Breast epithelium (tissue), 4 donors: ENCODE results near the gene GNB5. TPM values are rescaled to one million over a fixed set of nuclear protein-coding genes. Genes with fewer than 3 reads are reported as not detected.

Source experiments
- DNase-seq, 2 donors: peaks; one replicate each; pipeline ENCODE4 v3.0.0-alpha.2; 2019; ENCODE audit warnings: low spot score in 2 of 2
- H3K27ac ChIP-seq, 2 donors: fragments of 200-600 bp; sonication (generic) in 1 of 2; one replicate each; pipeline ENCODE4 v1.5.1; 2016 to 2019; ENCODE audit warnings: mild to moderate bottlenecking in 1 of 2
- H3K27me3 ChIP-seq, 2 donors: fragments of 200-600 bp; sonication (generic) in 1 of 2; one replicate each; pipeline versions ENCODE4 v1.5.1 to v1.6.0; 2017 to 2019; ENCODE audit warnings: control low read depth in 1 of 2, mild to moderate bottlenecking in 1 of 2
- H3K36me3 ChIP-seq: fragments of 200-600 bp; one replicate; pipeline ENCODE4 v1.5.1; 2019
- H3K4me1 ChIP-seq, 2 donors: fragments of 200-600 bp; sonication (generic); one replicate each; pipeline ENCODE4 v1.5.1; 2016 to 2019; ENCODE audit warnings: control low read depth in 1 of 2
- H3K4me3 ChIP-seq, 3 donors: fragments of 200-600 bp; sonication (generic); 1 replicate in 2 of 3; 2 replicates in 1 of 3; pipeline ENCODE4 v1.5.1; 2016 to 2019; ENCODE audit warnings: mild to moderate bottlenecking in 3 of 3, moderate library complexity in 2 of 3
- H3K9me3 ChIP-seq, 2 donors: fragments of 200-600 bp; sonication (generic) in 1 of 2; one replicate each; pipeline ENCODE4 v1.5.1; 2016 to 2019; ENCODE audit warnings: control low read depth in 1 of 2
- POLR2A ChIP-seq: fragments of 450-650 bp; IDR thresholded peaks from one replicate; pipeline ENCODE4 v1.6.1; 2016; ENCODE audit warnings: antibody characterized with exemption, mild to moderate bottlenecking, moderate library complexity
- POLR2AphosphoS5 ChIP-seq, 3 donors: sonication (generic); formaldehyde crosslinking; IDR thresholded peaks; one replicate each; pipeline ENCODE4 v1.6.1; 2017; ENCODE audit warnings: antibody characterized with exemption in 3 of 3
- intact Hi-C: fragments of 100-400 bp; cut with DNase I; formaldehyde crosslinking; loops from one replicate; pipeline ENCODE4 v1.15.1; 2023; ENCODE audit warnings: low total_unique reads
- total RNA-seq, 3 donors: library from RNA; depleted of rRNA; stranded (reverse); fragments of >200 nt; gene quantifications; one replicate each; pipeline ENCODE4 v1.1.0, GENCODE V29; 2016
- TF ChIP-seq, protein P1 (sequence below), 3 donors: fragments of 450-650 bp; IDR thresholded peaks; one replicate each; pipeline ENCODE4 v1.5.1; 2016 to 2017; ENCODE audit warnings: antibody characterized with exemption in 3 of 3, mild to moderate bottlenecking in 3 of 3, moderate library complexity in 3 of 3

The GNB5 gene
- total RNA-seq, 3 donors from 2014 or later = 18.9 to 43.9 (median 43.9) TPM

DNA sequence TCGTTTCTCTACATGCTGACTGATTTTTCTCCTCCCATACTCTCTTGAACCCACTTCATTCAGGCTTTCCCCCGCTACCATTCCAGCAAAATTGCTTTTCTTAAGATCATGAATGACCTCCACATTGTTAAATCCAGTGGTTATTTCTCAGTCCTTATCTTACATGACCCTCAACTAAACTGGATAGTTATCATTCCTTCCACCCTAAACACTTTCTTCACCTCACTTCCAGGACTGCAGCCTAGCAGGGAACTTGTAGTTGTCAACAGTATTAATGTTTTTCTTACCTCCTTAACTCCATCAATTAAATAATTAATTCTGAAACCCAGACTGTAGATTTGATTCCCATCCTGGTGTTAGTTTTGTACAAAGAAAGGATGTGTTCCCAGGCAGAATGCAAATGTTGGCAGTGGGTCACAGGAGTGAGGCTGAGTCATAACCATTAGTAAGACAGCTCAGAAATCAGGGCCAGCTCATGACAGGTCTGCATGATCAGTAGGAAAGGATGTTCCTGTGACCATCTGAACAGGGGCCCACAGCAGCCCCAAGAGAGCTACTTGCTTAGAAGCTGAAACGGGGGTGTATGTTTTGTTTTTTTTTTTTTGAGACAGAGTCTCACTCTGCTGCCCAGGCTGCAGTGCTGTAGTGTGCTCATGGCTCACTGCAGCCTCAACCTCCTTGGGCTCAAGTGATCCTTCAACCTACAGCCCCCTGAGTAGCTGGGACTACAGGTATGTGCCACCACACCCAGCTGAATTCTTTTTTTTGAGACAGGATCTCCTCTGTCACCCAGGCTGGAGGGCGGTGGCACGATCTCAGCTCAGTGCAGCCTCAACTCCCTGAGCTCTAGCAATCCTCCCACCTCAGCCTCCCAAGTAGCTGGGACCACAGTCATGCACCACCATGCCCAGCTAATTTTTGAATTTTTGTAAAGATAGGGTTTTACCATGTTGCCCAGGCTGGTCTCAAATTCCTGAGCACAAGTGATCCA, 87.7 kb downstream of the GNB5 start:
- Histone ChIP-seq H3K9me3 (no peaks in the 10 kb centered on the region), H3K4me3 (no peak overlapping the region), H3K27me3 (no peaks in the 10 kb centered on the region), H3K4me1 (no peaks in the 10 kb centered on the region), H3K36me3 (no peaks in the 10 kb centered on the region), H3K27ac (peak overlapping the region; percentile 5 to 58)
- peak in 1 of 2 donors; percentile 43 for DNase-seq
- TF ChIP-seq, protein P1, sequence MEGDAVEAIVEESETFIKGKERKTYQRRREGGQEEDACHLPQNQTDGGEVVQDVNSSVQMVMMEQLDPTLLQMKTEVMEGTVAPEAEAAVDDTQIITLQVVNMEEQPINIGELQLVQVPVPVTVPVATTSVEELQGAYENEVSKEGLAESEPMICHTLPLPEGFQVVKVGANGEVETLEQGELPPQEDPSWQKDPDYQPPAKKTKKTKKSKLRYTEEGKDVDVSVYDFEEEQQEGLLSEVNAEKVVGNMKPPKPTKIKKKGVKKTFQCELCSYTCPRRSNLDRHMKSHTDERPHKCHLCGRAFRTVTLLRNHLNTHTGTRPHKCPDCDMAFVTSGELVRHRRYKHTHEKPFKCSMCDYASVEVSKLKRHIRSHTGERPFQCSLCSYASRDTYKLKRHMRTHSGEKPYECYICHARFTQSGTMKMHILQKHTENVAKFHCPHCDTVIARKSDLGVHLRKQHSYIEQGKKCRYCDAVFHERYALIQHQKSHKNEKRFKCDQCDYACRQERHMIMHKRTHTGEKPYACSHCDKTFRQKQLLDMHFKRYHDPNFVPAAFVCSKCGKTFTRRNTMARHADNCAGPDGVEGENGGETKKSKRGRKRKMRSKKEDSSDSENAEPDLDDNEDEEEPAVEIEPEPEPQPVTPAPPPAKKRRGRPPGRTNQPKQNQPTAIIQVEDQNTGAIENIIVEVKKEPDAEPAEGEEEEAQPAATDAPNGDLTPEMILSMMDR (IDR thresholded peaks at IDR 0.05) = no peak
- TF ChIP-seq POLR2AphosphoS5 (IDR thresholded peaks at IDR 0.05) = no peak
- no peak for TF ChIP-seq POLR2A
- intact Hi-C loops = no loop called here

DNA sequence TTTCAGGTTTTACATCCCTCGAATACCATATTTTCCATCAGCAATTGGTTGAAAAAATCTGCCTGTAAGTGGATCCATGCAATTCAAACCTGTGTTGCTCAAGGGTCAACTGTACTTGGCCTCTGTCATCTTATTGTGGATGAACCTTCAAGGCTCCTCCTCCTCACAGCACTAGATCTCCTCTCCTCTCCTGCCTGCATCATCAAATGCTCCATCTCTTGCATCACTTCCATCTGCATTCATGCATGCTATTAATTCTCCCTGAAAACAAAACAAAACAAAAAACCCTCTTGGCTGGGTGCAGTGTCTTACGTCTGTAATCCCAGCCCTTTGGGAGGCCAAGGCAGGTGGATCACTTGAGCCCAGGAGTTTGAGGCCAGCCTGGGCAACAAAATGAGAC, 88.7 kb downstream of the GNB5 start:
- intact Hi-C loops = no loop called here
- TF ChIP-seq POLR2A (no peak), POLR2AphosphoS5 (IDR thresholded peaks at IDR 0.05) (no peak)
- TF ChIP-seq, protein P1 (IDR thresholded peaks at IDR 0.05) = no peak
- Histone ChIP-seq H3K27ac (peak overlapping the region; percentile 29 to 68), H3K4me3 (no peak overlapping the region), H3K9me3 (no peaks in the 10 kb centered on the region), H3K27me3 (no peaks in the 10 kb centered on the region), H3K36me3 (no peaks in the 10 kb centered on the region), H3K4me1 (no peaks in the 10 kb centered on the region)
- no peak for DNase-seq

DNA sequence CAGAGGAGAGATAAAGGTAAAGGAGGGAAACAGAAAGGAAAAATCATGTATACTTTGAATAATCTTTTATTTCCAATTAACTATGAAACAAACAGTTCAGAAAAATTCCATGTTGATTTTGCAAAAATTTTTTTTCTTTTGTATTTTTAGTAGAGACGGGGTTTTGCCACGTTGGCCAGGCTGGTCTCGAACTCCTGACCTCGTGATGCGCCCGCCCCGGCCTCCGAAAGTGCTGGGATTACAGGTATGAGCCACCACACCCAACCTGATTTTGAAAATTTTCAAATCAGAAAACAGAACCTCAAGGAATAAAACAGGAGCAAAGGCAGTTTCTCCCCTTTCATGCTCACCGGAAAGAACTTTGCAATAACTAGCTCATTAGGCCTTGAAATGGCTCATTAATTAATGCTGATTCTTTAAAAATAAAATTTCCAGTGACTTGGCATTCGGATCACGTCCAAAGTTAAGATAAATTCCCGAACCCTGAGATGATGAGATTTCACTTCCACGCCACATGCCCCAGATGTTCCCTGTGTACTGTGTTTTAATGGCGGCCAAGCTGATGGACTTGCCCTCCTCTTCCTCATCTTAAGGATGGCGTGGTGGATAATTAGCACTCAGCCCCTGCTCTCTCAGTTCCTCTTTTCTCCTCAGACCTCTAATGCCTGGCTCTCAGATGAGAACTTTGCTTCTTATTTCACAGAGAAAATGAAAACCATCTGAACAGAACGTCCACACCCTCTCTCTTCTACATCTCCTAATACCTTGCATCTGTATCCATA, 89.5 kb downstream of the GNB5 start:
- H3K27me3 ChIP-seq = no peaks in the 10 kb centered on the region

DNA sequence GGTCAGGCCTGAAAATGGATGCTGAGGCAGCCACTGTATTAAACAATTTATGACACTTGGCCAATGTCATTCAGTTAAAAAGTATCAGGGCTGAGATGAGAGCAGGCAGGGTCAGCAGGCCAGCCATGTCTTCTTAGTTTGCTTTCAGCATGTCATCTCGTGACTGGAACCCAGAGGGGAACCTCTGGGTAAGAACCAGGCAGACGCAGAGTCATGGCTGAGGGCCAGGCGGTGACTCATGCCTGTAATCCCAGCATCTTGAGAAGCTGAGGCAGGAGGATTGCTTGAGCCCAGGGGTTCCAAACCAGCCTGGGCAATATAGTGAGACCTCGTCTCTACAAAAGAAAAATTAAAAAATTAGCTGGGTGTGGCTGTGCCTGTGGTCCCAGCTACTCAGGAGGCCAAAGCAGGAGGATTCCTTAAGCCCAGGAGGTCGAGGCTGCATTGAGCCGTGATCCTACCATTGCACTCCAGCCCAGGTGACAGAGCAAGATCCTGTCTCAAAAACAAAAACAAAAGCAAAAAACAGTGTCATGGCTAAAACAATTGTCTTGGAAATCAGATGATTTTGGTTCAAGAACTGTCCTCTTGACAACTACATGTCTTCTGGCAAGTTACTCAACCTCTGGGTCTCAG, 90.3 kb downstream of the GNB5 start:
- intact Hi-C loops = no loop called here
- no peaks in the 10 kb centered on the region for H3K36me3 ChIP-seq

More for the DNA sequence above, 89.5 kb downstream of the GNB5 start:
- Histone ChIP-seq H3K36me3 (no peaks in the 10 kb centered on the region), H3K4me3 (no peak overlapping the region), H3K4me1 (no peaks in the 10 kb centered on the region), H3K9me3 (no peaks in the 10 kb centered on the region), H3K27ac (peak overlapping the region; percentile 29 to 59)
- intact Hi-C loops = no loop called here
- no peak for TF ChIP-seq POLR2AphosphoS5 (IDR thresholded peaks at IDR 0.05)
- TF ChIP-seq, protein P1 (IDR thresholded peaks at IDR 0.05) = no peak
- TF ChIP-seq POLR2A = no peak
- DNase-seq = no peak

More for the DNA sequence above, 90.3 kb downstream of the GNB5 start:
- H3K27me3 ChIP-seq = no peaks in the 10 kb centered on the region
- no peaks in the 10 kb centered on the region for H3K4me1 ChIP-seq
- H3K27ac ChIP-seq = no peak overlapping the region
- TF ChIP-seq, protein P1 (IDR thresholded peaks at IDR 0.05) = no peak
- peak in 1 of 3 donors; percentile 49 for TF ChIP-seq POLR2AphosphoS5 (IDR thresholded peaks at IDR 0.05)
- H3K4me3 ChIP-seq = no peak overlapping the region
- H3K9me3 ChIP-seq = no peaks in the 10 kb centered on the region
- DNase-seq = peak in 1 of 2 donors; percentile 56
